ENCODE measurements around the gene GTF3C2.

The GTF3C2 gene

DNA sequence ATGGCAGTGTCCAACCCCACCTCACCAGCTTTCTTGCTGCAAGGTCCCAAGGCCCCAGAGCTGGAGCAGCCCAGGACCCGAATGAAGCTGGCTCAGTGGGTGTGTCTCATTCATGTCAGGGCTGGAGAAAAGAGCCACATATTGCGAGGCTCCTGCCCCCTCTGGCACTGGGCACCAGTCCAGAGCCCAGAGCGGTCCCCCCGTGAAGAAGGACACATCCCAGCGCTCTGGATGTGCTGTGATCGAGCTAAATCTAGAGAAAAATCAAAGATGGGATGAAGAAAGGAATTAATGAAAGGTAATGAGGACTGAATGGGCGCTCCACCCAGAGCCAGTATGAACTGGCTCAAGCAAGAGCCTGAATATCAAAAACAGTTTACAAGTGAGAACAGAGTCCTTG is 20.4 kb downstream of the GTF3C2 start:
- TF ChIP-seq TEAD4 (IDR thresholded peaks at IDR 0.05), result no peak
- no peak for TF ChIP-seq CREB1 (IDR thresholded peaks at IDR 0.05; ENCODE audit: low read depth)
- TF ChIP-seq EGR1 (IDR thresholded peaks at IDR 0.05), result no peak
- TF ChIP-seq, protein P1, sequence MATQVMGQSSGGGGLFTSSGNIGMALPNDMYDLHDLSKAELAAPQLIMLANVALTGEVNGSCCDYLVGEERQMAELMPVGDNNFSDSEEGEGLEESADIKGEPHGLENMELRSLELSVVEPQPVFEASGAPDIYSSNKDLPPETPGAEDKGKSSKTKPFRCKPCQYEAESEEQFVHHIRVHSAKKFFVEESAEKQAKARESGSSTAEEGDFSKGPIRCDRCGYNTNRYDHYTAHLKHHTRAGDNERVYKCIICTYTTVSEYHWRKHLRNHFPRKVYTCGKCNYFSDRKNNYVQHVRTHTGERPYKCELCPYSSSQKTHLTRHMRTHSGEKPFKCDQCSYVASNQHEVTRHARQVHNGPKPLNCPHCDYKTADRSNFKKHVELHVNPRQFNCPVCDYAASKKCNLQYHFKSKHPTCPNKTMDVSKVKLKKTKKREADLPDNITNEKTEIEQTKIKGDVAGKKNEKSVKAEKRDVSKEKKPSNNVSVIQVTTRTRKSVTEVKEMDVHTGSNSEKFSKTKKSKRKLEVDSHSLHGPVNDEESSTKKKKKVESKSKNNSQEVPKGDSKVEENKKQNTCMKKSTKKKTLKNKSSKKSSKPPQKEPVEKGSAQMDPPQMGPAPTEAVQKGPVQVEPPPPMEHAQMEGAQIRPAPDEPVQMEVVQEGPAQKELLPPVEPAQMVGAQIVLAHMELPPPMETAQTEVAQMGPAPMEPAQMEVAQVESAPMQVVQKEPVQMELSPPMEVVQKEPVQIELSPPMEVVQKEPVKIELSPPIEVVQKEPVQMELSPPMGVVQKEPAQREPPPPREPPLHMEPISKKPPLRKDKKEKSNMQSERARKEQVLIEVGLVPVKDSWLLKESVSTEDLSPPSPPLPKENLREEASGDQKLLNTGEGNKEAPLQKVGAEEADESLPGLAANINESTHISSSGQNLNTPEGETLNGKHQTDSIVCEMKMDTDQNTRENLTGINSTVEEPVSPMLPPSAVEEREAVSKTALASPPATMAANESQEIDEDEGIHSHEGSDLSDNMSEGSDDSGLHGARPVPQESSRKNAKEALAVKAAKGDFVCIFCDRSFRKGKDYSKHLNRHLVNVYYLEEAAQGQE (IDR thresholded peaks at IDR 0.05; ENCODE audit: low read depth), result no peak
- TF ChIP-seq, protein P2, sequence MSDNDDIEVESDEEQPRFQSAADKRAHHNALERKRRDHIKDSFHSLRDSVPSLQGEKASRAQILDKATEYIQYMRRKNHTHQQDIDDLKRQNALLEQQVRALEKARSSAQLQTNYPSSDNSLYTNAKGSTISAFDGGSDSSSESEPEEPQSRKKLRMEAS (IDR thresholded peaks at IDR 0.05), result no peak
- TF ChIP-seq EP300 (IDR thresholded peaks at IDR 0.05; ENCODE audit: borderline replicate concordance), result no peak
- no peak for TF ChIP-seq YY1 (IDR thresholded peaks at IDR 0.05; ENCODE audit: low read depth)
- TF ChIP-seq FOXM1 (IDR thresholded peaks at IDR 0.05; ENCODE audit: borderline replicate concordance, low read depth), result no peak

DNA sequence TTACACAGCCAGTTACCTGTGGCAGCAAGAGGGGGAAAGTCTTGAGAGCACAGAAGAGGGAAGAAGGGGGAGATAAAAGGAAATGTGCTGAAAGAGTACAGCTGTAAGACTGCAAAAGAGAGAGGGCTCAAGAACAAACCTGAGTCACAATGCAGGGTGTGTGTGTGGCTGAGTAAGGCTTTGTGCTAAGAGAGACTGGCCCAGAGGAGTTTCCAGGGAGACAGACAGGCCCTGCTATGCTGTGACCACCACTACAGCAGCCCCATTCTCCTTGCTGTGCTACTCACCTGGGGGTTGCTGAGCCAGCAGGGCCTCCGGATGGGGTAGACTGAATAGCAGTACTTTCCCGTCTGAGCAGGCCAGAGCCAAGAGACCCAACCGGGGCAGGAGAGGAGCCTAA is 21.3 kb downstream of the GTF3C2 start:
- TF ChIP-seq, protein P1 (IDR thresholded peaks at IDR 0.05; ENCODE audit: low read depth), result no peak
- no peak for TF ChIP-seq YY1 (IDR thresholded peaks at IDR 0.05; ENCODE audit: low read depth)

DNA sequence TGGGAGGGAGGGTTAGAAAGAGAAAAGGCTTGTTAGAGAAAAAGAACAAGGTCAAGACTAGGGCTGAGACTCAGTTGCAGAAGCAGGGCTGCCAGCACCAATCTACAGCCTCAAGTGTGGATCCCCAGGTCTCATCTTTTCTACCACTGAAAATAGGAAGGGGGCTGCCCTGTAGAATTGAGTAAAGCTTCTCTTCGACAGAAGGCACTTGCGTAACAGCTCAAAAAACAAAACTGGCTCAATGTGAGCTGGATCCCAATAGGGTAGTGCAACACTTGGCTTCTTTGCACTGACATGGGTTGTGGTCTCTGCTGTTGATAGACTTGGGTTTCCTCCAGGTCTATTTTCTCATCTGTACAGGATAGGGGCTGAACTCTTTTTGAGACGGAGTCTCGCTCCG is 31.8 kb downstream of the GTF3C2 start:
- no peak for TF ChIP-seq YY1 (IDR thresholded peaks at IDR 0.05; ENCODE audit: low read depth)
- TF ChIP-seq TEAD4 (IDR thresholded peaks at IDR 0.05), result no peak
- TF ChIP-seq CEBPB (IDR thresholded peaks at IDR 0.05), result no peak
- TF ChIP-seq, protein P3, sequence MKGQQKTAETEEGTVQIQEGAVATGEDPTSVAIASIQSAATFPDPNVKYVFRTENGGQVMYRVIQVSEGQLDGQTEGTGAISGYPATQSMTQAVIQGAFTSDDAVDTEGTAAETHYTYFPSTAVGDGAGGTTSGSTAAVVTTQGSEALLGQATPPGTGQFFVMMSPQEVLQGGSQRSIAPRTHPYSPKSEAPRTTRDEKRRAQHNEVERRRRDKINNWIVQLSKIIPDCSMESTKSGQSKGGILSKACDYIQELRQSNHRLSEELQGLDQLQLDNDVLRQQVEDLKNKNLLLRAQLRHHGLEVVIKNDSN (IDR thresholded peaks at IDR 0.05), result no peak
- no peak for TF ChIP-seq RAD21 (IDR thresholded peaks at IDR 0.05; ENCODE audit: low read depth)
- no peak for TF ChIP-seq FOXM1 (IDR thresholded peaks at IDR 0.05; ENCODE audit: borderline replicate concordance, low read depth)
- TF ChIP-seq, protein P1 (IDR thresholded peaks at IDR 0.05; ENCODE audit: low read depth), result no peak
- TF ChIP-seq NFIC (IDR thresholded peaks at IDR 0.05), result no peak
- no peak for TF ChIP-seq EP300 (IDR thresholded peaks at IDR 0.05; ENCODE audit: borderline replicate concordance)
- no peak for TF ChIP-seq ZBTB7A (IDR thresholded peaks at IDR 0.05; ENCODE audit: low read depth)
- TF ChIP-seq TCF12 (IDR thresholded peaks at IDR 0.05; ENCODE audit: low read depth), result no peak

DNA sequence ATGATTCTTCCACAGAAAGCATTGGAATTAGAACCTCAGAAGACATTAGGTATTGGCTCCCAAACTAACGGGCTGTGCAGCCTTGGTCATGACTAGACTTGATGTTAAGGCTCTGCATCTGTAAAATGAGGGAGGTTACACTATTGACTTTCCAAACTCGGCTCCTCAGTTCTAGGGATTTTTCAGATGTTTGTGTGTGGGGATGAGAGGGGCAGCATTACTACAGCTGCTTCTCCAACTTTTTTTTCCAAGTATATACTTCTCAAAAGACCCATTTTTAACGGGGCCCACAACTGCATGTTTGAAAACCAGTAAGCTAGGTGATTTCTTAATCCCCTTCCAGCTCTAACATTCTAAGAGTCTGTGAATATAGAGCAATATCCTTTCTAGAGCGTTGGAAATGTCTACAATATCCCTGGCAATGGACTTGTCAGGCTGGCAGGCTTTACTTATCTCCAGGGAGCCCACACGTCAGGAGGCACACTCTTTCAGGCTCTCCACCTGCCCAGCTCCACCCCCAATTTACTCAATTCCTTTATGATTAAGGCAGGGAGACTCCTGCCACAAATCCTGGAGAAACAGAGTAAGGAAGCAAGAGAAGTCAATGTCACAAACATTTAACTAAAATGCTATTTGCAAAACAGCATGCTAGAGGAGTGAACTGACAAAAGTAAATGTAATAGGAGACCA is 32.8 kb downstream of the GTF3C2 start:
- no peak for TF ChIP-seq YY1 (IDR thresholded peaks at IDR 0.05; ENCODE audit: low read depth)
- no peak for TF ChIP-seq NFIC (IDR thresholded peaks at IDR 0.05)
- TF ChIP-seq EP300 (IDR thresholded peaks at IDR 0.05; ENCODE audit: borderline replicate concordance), result no peak
- TF ChIP-seq EGR1 (IDR thresholded peaks at IDR 0.05), result no peak
- TF ChIP-seq, protein P3 (IDR thresholded peaks at IDR 0.05), result no peak
- TF ChIP-seq TCF12 (IDR thresholded peaks at IDR 0.05; ENCODE audit: low read depth), result no peak
- TF ChIP-seq FOXM1 (IDR thresholded peaks at IDR 0.05; ENCODE audit: borderline replicate concordance, low read depth), result no peak
- TF ChIP-seq, protein P1 (IDR thresholded peaks at IDR 0.05; ENCODE audit: low read depth), result no peak
- no peak for TF ChIP-seq TAF1 (IDR thresholded peaks at IDR 0.05; ENCODE audit: low read depth)
- no peak for TF ChIP-seq TEAD4 (IDR thresholded peaks at IDR 0.05)
- no peak for TF ChIP-seq CEBPB (IDR thresholded peaks at IDR 0.05)

Data from Ishikawa (cell line).